ENCODE data around the gene CYLD. TPM values are rescaled to one million over a fixed set of nuclear protein-coding genes. Genes with fewer than 3 reads are reported as not detected.

The CYLD gene
- total RNA-seq, 4 donors from 2014 or later, result 31.1 to 77.6 (median 50.2) TPM

DNA sequence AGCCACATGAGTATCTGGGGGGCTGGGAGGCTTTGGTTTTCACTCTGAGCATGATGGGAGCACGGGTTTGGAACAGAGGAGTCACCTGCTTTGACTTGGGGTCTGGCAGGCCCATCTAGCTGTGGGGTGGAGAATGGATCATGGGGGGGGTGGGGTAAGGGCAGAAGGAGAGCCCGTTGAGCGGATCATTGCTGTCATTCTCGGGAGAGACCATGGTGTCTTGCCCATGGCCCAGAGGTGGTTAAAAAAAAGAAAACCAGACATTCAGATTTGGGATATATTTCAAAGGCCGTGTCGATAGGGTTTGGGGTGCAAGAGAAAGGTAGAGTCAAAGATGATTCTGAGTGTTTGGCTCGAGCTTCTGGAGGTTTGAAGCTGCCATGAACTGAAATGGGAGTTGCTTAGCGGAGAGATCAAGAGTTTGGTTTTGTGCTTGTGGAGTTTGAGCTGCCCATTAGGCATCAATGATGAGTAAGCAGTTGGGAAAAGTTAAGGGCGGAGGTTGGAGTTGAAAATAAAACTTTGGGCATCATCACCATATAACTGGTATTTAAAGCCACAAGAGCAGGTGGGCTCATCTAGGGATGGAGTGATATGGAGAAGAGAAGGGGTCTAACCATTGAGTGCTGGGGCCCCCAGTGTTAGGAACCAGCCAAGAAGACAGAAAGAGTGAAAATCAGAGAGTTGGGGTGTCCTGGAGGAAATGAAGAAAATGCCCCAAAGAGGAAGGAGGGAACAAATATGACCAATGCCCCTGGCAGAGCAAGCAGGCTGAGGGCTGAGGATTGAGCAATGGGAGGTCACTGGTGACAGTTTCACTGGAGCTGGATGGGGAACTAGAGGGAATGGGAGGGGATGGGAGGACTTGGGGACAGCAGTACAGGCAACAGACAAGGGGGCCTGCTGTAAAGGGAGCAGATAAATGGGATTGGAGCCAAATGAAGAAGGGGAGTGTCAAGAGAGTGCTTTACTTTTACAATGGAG, 46.6 kb upstream of the CYLD start:
- TF ChIP-seq POLR2A (IDR thresholded peaks at IDR 0.05) (no peak), POLR2AphosphoS5 (IDR thresholded peaks at IDR 0.05) (no peak)
- Histone ChIP-seq H3K27ac (peak overlapping the region; percentile 78), H3K27me3 (no peaks in the 10 kb centered on the region), H3K36me3 (no peaks in the 10 kb centered on the region), H3K9me3 (no peaks in the 10 kb centered on the region), H3K4me3 (no peak overlapping the region), H3K4me1 (peaks cover 63% of the 10 kb centered on the region)
- no peak for DNase-seq (ENCODE audit: low spot score in 2 of 2)
- 95% methylated on average over 9 of the region's 9 CpGs for WGBS

- no peaks in the 10 kb centered on the region for H3K36me3 ChIP-seq
- H3K4me3 ChIP-seq, result no peak overlapping the region
Measured at GRCh38 chr16:50696126-50696525, 45.8 kb upstream of the CYLD start.

DNA sequence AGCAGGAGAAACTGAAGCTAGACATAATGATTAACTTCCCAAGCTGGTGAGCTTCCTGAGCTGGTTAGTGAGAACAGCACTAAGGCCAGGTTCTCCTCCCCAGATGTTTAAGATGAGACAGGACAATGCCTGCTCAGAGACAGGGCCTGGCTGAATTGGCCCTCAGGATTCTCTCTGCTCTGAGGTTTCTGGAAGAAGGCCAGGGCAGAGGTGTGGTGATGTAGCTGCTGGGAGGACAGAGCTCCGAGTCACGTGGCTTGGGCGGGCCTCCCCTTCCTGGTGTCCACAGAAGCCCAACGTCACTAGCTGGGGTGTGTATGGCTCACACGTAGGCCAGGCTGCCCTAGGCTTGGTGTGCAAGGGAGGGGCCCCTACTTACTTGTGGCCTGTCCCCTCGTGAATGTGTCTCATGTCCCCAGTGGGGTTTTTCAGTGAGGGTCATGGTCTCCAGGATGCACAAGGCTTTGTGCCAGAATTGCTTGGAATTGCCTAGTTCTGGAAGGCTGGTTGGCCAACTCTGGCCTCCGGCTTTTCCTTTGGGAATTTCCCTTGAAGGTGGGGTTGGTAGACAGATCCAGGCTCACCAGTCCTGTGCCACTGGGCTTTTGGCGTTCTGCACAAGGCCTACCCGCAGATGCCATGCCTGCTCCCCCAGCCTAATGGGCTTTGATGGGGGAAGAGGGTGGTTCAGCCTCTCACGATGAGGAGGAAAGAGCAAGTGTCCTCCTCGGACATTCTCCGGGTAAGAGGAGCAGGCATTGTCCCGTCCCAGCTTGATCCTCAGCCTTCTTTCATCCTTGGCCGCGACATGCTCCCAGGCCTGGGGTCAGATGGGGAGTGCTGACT, 45.1 kb upstream of the CYLD start:
- Histone ChIP-seq H3K36me3 (no peaks in the 10 kb centered on the region), H3K27ac (peak overlapping the region; percentile 78), H3K27me3 (no peaks in the 10 kb centered on the region), H3K4me3 (no peak overlapping the region), H3K4me1 (peaks cover 66% of the 10 kb centered on the region), H3K9me3 (no peaks in the 10 kb centered on the region)
- 60% methylated on average over 9 of the region's 15 CpGs for WGBS
- TF ChIP-seq EP300 (IDR thresholded peaks at IDR 0.05), result no peak
- TF ChIP-seq POLR2AphosphoS5 (IDR thresholded peaks at IDR 0.05), result peak in 1 of 3 donors; percentile 12
- DNase-seq (ENCODE audit: low spot score in 2 of 2), result peak; percentile 92 to 94

More at GRCh38 chr16:50696126-50696525, 45.8 kb upstream of the CYLD start:
- H3K4me1 ChIP-seq, result peaks cover 66% of the 10 kb centered on the region
- no peak for DNase-seq (ENCODE audit: low spot score in 2 of 2)
- no peaks in the 10 kb centered on the region for H3K9me3 ChIP-seq
- H3K27ac ChIP-seq, result peak overlapping the region; percentile 78
- no peaks in the 10 kb centered on the region for H3K27me3 ChIP-seq
- TF ChIP-seq, protein P1, sequence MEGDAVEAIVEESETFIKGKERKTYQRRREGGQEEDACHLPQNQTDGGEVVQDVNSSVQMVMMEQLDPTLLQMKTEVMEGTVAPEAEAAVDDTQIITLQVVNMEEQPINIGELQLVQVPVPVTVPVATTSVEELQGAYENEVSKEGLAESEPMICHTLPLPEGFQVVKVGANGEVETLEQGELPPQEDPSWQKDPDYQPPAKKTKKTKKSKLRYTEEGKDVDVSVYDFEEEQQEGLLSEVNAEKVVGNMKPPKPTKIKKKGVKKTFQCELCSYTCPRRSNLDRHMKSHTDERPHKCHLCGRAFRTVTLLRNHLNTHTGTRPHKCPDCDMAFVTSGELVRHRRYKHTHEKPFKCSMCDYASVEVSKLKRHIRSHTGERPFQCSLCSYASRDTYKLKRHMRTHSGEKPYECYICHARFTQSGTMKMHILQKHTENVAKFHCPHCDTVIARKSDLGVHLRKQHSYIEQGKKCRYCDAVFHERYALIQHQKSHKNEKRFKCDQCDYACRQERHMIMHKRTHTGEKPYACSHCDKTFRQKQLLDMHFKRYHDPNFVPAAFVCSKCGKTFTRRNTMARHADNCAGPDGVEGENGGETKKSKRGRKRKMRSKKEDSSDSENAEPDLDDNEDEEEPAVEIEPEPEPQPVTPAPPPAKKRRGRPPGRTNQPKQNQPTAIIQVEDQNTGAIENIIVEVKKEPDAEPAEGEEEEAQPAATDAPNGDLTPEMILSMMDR (IDR thresholded peaks at IDR 0.05), result no peak
- TF ChIP-seq POLR2AphosphoS5 (IDR thresholded peaks at IDR 0.05) (no peak), POLR2A (IDR thresholded peaks at IDR 0.05) (no peak), EP300 (IDR thresholded peaks at IDR 0.05) (no peak)
- WGBS, result 60% methylated on average over 5 of the region's 5 CpGs

DNA sequence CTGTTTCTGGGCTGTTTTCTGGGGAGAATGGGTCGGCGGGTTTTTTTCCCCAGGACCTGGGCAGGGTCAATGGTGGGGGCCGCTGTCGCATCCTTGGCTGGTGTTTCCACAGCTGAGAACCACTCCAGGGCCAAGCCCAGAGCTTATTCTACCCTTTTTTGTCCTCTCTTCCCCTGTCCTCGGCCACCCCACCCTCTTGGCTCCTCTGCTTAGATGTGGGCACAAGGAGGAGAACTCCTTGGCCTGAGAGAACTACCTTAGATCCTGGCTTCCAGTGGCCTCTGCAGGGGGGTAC, 44.5 kb upstream of the CYLD start:
- TF ChIP-seq, protein P1 (IDR thresholded peaks at IDR 0.05), result no peak
- no peak for TF ChIP-seq POLR2A (IDR thresholded peaks at IDR 0.05)
- H3K4me3 ChIP-seq, result peak overlapping the region; percentile 46
- no peaks in the 10 kb centered on the region for H3K9me3 ChIP-seq
- no peaks in the 10 kb centered on the region for H3K36me3 ChIP-seq
- peak in 1 of 2 donors; percentile 65 for DNase-seq (ENCODE audit: low spot score in 2 of 2)
- H3K27me3 ChIP-seq, result no peaks in the 10 kb centered on the region
- H3K27ac ChIP-seq, result peak overlapping the region; percentile 78
- 91% methylated on average over 5 of the region's 5 CpGs for WGBS
- H3K4me1 ChIP-seq, result peaks cover 66% of the 10 kb centered on the region

- H3K9me3 ChIP-seq, result no peaks in the 10 kb centered on the region
- DNase-seq (ENCODE audit: low spot score in 2 of 2), result peak in 1 of 2 donors; percentile 59
- 36% methylated on average over 19 of the region's 19 CpGs for WGBS
- H3K27me3 ChIP-seq, result no peaks in the 10 kb centered on the region
- peak overlapping the region; percentile 46 for H3K4me3 ChIP-seq
- H3K36me3 ChIP-seq, result no peaks in the 10 kb centered on the region
- no peak for TF ChIP-seq EP300 (IDR thresholded peaks at IDR 0.05)
- TF ChIP-seq, protein P1 (IDR thresholded peaks at IDR 0.05), result no peak
- TF ChIP-seq POLR2AphosphoS5 (IDR thresholded peaks at IDR 0.05), result no peak
- no peak for TF ChIP-seq POLR2A (IDR thresholded peaks at IDR 0.05)
- peaks cover 63% of the 10 kb centered on the region for H3K4me1 ChIP-seq
- H3K27ac ChIP-seq, result peak overlapping the region; percentile 78
Measured at GRCh38 chr16:50697881-50698767, 43.8 kb upstream of the CYLD start.

Data from suprapubic skin (tissue), 4 donors.